HG03442 (cell line): ENCODE results near the gene CAMKMT.

ENCODE experiments used
- ATAC-seq: cut with Tn5 transposase; IDR thresholded peaks from one replicate; pipeline ENCODE4 v1.9.1; 2021; ENCODE audit warnings: mild to moderate bottlenecking, moderate library complexity; ENCODE audit not compliant: unreplicated experiment

CAMKMT gene

GRCh38 chr2:44635725-44636124 is 274.0 kb downstream of the CAMKMT start:
- ATAC-seq = no peak

- no peak for ATAC-seq
Observed at GRCh38 chr2:44638649-44639048, 276.9 kb downstream of the CAMKMT start.

- ATAC-seq = no peak
Observed at GRCh38 chr2:44639399-44639798, 277.7 kb downstream of the CAMKMT start.

- ATAC-seq = no peak
Observed at GRCh38 chr2:44642123-44642857, 280.5 kb downstream of the CAMKMT start.

GRCh38 chr2:44645937-44646336 is 284.2 kb downstream of the CAMKMT start:
- no peak for ATAC-seq

- no peak for ATAC-seq
Observed at GRCh38 chr2:44649381-44649780, 287.6 kb downstream of the CAMKMT start.

GRCh38 chr2:44650796-44651195 is 289.0 kb downstream of the CAMKMT start:
- ATAC-seq = no peak

GRCh38 chr2:44651974-44652373 is 290.2 kb downstream of the CAMKMT start:
- no peak for ATAC-seq

- no peak for ATAC-seq
Observed at GRCh38 chr2:44652701-44653100, 291.0 kb downstream of the CAMKMT start.

GRCh38 chr2:44655401-44655864 is 293.7 kb downstream of the CAMKMT start:
- no peak for ATAC-seq

- no peak for ATAC-seq
Observed at GRCh38 chr2:44656460-44656859, 294.7 kb downstream of the CAMKMT start.

- ATAC-seq = no peak
Observed at GRCh38 chr2:44663471-44664073, 301.8 kb downstream of the CAMKMT start.

- no peak for ATAC-seq
Observed at GRCh38 chr2:44668336-44668735, 306.6 kb downstream of the CAMKMT start.

- no peak for ATAC-seq
Observed at GRCh38 chr2:44671276-44671675, 309.5 kb downstream of the CAMKMT start.

- no peak for ATAC-seq
Observed at GRCh38 chr2:44671916-44672315, 310.2 kb downstream of the CAMKMT start.

GRCh38 chr2:44672431-44672830 is 310.7 kb downstream of the CAMKMT start:
- ATAC-seq = no peak

- ATAC-seq = no peak
Observed at GRCh38 chr2:44674473-44675284, 312.9 kb downstream of the CAMKMT start.

- ATAC-seq = no peak
Observed at GRCh38 chr2:44676379-44676778, 314.6 kb downstream of the CAMKMT start.

GRCh38 chr2:44679584-44679983 is 317.8 kb downstream of the CAMKMT start:
- no peak for ATAC-seq

- ATAC-seq = no peak
Observed at GRCh38 chr2:44679990-44680389, 318.2 kb downstream of the CAMKMT start.

- no peak for ATAC-seq
Observed at GRCh38 chr2:44680424-44680971, 318.8 kb downstream of the CAMKMT start.
